ENCODE data around the gene ZNF688.

Gene ZNF688

GRCh38 chr16:30555315-30556124 lies 16.0 kb downstream of the ZNF688 start:
- Histone ChIP-seq H3K36me3 (ENCODE audit: control insufficient read depth, low read length) (peaks cover 41% of the 10 kb centered on the region), H3K9me3 (ENCODE audit: control insufficient read depth, insufficient read depth, low read length) (no peaks in the 10 kb centered on the region), H3K4me3 (ENCODE audit: low read length) (no peak overlapping the region), H3F3A (ENCODE audit: control insufficient read depth, insufficient read depth) (0 out of 2 replicates have a peak, but pooled peaks cover 6% of the 10 kb centered on the region), H3K4me1 (ENCODE audit: control insufficient read depth, low read length) (peaks cover 18% of the 10 kb centered on the region), H3K9me2 (replicated peaks; ENCODE audit: control insufficient read depth, low read length) (no peaks in the 10 kb centered on the region), H3K4me2 (ENCODE audit: low read length) (no peak overlapping the region), H3K79me2 (ENCODE audit: control insufficient read depth, low read length) (peaks cover 55% of the 10 kb centered on the region), H3K27me3 (ENCODE audit: control insufficient read depth, low read length) (no peaks in the 10 kb centered on the region), H4K20me1 (ENCODE audit: control insufficient read depth, insufficient read depth, low read depth, low read length) (no peaks in the 10 kb centered on the region), H3K27ac (ENCODE audit: low read depth, low read length) (no peak overlapping the region)
- no peak for TF ChIP-seq EZH2phosphoT487 (IDR thresholded peaks at IDR 0.05; ENCODE audit: borderline replicate concordance, low read length)
- TF ChIP-seq, protein P1, sequence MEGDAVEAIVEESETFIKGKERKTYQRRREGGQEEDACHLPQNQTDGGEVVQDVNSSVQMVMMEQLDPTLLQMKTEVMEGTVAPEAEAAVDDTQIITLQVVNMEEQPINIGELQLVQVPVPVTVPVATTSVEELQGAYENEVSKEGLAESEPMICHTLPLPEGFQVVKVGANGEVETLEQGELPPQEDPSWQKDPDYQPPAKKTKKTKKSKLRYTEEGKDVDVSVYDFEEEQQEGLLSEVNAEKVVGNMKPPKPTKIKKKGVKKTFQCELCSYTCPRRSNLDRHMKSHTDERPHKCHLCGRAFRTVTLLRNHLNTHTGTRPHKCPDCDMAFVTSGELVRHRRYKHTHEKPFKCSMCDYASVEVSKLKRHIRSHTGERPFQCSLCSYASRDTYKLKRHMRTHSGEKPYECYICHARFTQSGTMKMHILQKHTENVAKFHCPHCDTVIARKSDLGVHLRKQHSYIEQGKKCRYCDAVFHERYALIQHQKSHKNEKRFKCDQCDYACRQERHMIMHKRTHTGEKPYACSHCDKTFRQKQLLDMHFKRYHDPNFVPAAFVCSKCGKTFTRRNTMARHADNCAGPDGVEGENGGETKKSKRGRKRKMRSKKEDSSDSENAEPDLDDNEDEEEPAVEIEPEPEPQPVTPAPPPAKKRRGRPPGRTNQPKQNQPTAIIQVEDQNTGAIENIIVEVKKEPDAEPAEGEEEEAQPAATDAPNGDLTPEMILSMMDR (IDR thresholded peaks at IDR 0.05; ENCODE audit: low read depth, low read length, poor library complexity, severe bottlenecking): no peak

- Histone ChIP-seq H3K9me3 (ENCODE audit: control insufficient read depth, insufficient read depth, low read length) (no peaks in the 10 kb centered on the region), H3K4me3 (ENCODE audit: low read length) (no peak overlapping the region), H3K27ac (ENCODE audit: low read depth, low read length) (no peak overlapping the region), H3K9me2 (replicated peaks; ENCODE audit: control insufficient read depth, low read length) (no peaks in the 10 kb centered on the region), H3F3A (ENCODE audit: control insufficient read depth, insufficient read depth) (0 out of 2 replicates have a peak, but pooled peaks cover 3% of the 10 kb centered on the region), H3K27me3 (ENCODE audit: control insufficient read depth, low read length) (no peaks in the 10 kb centered on the region), H3K4me1 (ENCODE audit: control insufficient read depth, low read length) (peaks cover 18% of the 10 kb centered on the region), H3K79me2 (ENCODE audit: control insufficient read depth, low read length) (peaks cover 55% of the 10 kb centered on the region), H3K36me3 (ENCODE audit: control insufficient read depth, low read length) (peaks cover 41% of the 10 kb centered on the region), H3K4me2 (ENCODE audit: low read length) (no peak overlapping the region), H4K20me1 (ENCODE audit: control insufficient read depth, insufficient read depth, low read depth, low read length) (no peaks in the 10 kb centered on the region)
- TF ChIP-seq, protein P1 (IDR thresholded peaks at IDR 0.05; ENCODE audit: low read depth, low read length, poor library complexity, severe bottlenecking): no peak
- TF ChIP-seq EZH2phosphoT487 (IDR thresholded peaks at IDR 0.05; ENCODE audit: borderline replicate concordance, low read length): no peak
Observed at GRCh38 chr16:30554557-30555314, 16.8 kb downstream of the ZNF688 start.

- no peak overlapping the region for H3K4me2 ChIP-seq (ENCODE audit: low read length)
- H3K36me3 ChIP-seq (ENCODE audit: control insufficient read depth, low read length): peaks cover 41% of the 10 kb centered on the region
- no peaks in the 10 kb centered on the region for H3K9me2 ChIP-seq (replicated peaks; ENCODE audit: control insufficient read depth, low read length)
- H3K27ac ChIP-seq (ENCODE audit: low read depth, low read length): no peak overlapping the region
- H3K9me3 ChIP-seq (ENCODE audit: control insufficient read depth, insufficient read depth, low read length): no peaks in the 10 kb centered on the region
- H3K79me2 ChIP-seq (ENCODE audit: control insufficient read depth, low read length): peaks cover 55% of the 10 kb centered on the region
- no peaks in the 10 kb centered on the region for H3K27me3 ChIP-seq (ENCODE audit: control insufficient read depth, low read length)
- H3K4me1 ChIP-seq (ENCODE audit: control insufficient read depth, low read length): peaks cover 11% of the 10 kb centered on the region
- no peaks in the 10 kb centered on the region for H4K20me1 ChIP-seq (ENCODE audit: control insufficient read depth, insufficient read depth, low read depth, low read length)
- no peaks in the 10 kb centered on the region for H3F3A ChIP-seq (ENCODE audit: control insufficient read depth, insufficient read depth)
- no peak for TF ChIP-seq EZH2phosphoT487 (IDR thresholded peaks at IDR 0.05; ENCODE audit: borderline replicate concordance, low read length)
- TF ChIP-seq, protein P1 (IDR thresholded peaks at IDR 0.05; ENCODE audit: low read depth, low read length, poor library complexity, severe bottlenecking): no peak
- no peak overlapping the region for H3K4me3 ChIP-seq (ENCODE audit: low read length)
Observed at GRCh38 chr16:30553393-30553899, 18.1 kb downstream of the ZNF688 start.
